NCI-H146 treated with DMSO at 0.1 percent for 48 hours (cell line): ENCODE results near the gene YTHDF1.
"Not testable (repeated sequence)": the region's sequence is repeated elsewhere in the genome, so short reads cannot be mapped to it uniquely, and the experiment has no call there.

Source experiments
- DNase-seq: peaks from one replicate; lab custom pipeline; 2025; ENCODE audit not compliant: unreplicated experiment; lab: John Stamatoyannopoulos, UW

YTHDF1 gene

GRCh38 chr20:63158845-63159244 is 57.1 kb downstream of the YTHDF1 start:
- no peak for DNase-seq

- no peak for DNase-seq
Measured at GRCh38 chr20:63158352-63158751, 57.6 kb downstream of the YTHDF1 start.

GRCh38 chr20:63157431-63157830 is 58.5 kb downstream of the YTHDF1 start:
- not testable (repeated sequence) for DNase-seq

GRCh38 chr20:63156221-63156671 is 59.7 kb downstream of the YTHDF1 start:
- no peak for DNase-seq

- DNase-seq: no peak
Measured at GRCh38 chr20:63155266-63156165, 60.4 kb downstream of the YTHDF1 start.

- DNase-seq: no peak
Measured at GRCh38 chr20:63154395-63154794, 61.5 kb downstream of the YTHDF1 start.

GRCh38 chr20:63153254-63154221 is 62.4 kb downstream of the YTHDF1 start:
- DNase-seq: no peak

- DNase-seq: no peak
Measured at GRCh38 chr20:63152322-63153253, 63.3 kb downstream of the YTHDF1 start.

GRCh38 chr20:63151554-63152321 is 64.2 kb downstream of the YTHDF1 start:
- no peak for DNase-seq

- DNase-seq: no peak
Measured at GRCh38 chr20:63150911-63151531, 64.9 kb downstream of the YTHDF1 start.

- no peak for DNase-seq
Measured at GRCh38 chr20:63150391-63150898, 65.5 kb downstream of the YTHDF1 start.

- no peak for DNase-seq
Measured at GRCh38 chr20:63149531-63150192, 66.3 kb downstream of the YTHDF1 start.

GRCh38 chr20:63148696-63149095 is 67.2 kb downstream of the YTHDF1 start:
- no peak for DNase-seq

- no peak for DNase-seq
Measured at GRCh38 chr20:63147532-63147931, 68.4 kb downstream of the YTHDF1 start.
